GM12874 (cell line): ENCODE data around the gene TAF6.

ENCODE experiments used
- CTCF ChIP-seq: IDR thresholded peaks from 2 replicates; pipeline ENCODE4 v1.5.1; 2011; ENCODE audit warnings: low read depth, mild to moderate bottlenecking, control low read depth, low read length, moderate library complexity; ENCODE audit not compliant: insufficient read depth

The TAF6 gene

GRCh38 chr7:100160067-100160466 is 40.9 kb upstream of the TAF6 start:
- TF ChIP-seq CTCF, result no peak

- TF ChIP-seq CTCF, result no peak
These were observed 40.0 kb upstream of the TAF6 start for GRCh38 chr7:100159099-100159623.

DNA sequence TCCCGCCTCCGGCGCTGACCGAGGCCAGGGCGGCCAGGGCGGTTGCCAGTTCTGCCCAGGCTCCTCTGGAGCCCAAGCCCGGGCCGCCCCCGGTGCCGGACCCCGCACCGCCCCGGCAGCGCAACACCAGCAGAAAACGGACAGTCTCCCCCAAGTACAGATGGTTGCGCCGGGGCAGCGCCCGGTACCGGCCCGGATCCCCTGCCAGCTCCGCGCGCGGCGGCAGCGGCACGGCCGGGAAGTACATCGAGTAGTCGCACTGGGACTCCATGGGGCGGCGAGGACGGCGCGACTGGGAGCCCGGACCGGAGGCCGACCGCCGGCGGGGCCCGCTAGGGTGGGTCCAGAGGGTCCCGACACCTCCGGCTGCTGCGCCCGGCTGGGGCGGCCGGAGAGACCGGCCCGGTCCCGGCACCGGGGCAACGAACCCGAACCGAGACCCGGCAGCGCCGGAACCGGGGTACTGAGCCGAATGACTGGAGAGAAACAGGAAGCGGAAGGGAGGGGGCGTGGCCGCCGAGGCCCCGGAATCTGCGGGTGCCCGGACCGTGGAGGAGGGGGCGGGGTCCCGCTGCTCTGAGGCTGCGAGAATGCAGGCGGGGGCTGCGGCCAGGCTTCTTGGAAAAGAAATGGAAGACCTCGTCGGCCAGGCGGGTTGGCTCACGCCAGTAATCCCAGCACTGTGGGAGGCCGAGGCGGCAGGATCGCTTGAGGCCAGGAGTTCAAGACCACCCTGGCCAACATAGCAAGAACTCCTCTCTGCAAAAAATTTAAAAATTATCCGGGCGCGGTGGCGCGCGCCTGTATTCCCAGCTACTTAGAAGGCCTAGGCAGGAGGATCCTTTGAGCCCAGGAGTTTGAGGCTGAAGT is 39.3 kb upstream of the TAF6 start, which contains the start of gene TRAPPC14:
TSS of gene TRAPPC14 (minus strand) at position 495 of the 870 bp plus-strand sequence. CDS start at position 271, 224 bp downstream.
- no peak for TF ChIP-seq CTCF

DNA sequence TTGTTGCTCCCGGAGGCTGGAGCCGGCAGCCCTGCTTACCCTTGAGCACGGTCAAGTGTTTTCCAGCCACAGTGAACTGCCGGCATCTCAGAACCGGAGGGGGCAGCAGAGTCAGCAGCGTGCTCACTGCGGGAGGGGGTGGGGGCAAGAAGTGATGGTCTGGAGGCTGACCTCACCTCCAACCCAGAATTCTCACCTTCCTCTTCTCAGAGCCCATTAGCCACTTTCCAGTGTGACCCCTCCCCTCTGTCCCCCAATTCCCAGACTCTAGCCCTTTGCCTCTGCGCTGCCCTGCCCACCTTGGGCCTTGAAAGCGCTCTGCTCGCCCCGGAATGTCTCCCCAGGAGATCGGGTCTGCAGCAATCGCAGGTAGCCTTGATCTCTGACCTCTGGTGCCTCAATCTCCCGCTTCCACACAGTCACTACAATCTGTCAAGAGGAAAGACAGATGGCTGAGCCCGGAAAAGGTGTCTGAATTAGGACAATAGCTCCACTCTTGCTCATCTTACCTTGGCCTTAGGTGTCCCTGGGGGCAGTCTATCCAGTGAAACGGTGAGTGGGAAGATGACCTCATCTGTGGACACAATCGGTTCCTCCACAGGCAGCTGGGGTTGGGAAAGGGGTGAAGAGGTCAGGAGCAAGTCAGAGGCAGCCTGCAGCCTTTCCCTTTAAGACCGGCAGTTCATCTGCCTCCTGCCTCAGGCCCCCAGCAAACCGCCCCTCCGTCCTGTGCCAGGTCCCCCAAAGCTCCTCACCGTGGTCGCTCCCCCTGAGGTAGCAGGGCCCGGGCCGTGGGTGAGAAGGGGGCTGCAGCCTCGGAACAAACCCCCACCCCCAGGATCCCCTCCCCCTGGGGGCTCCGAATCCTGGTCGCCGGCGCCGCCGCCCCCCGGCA is 38.4 kb upstream of the TAF6 start:
- no peak for TF ChIP-seq CTCF

DNA sequence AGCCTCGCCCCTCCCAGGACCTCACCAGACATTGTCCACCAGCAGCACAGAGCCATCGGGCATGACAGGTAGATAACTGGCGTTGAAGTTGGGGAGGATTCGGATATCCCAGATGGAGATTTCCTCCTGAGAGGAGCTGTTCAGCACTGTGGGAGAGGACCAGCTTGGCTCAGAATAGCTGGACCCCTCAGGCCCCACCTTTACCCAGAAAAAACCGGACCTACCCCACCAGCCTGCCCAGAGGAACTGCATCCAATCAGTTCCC is 37.8 kb upstream of the TAF6 start:
- no peak for TF ChIP-seq CTCF

GRCh38 chr7:100156331-100157068 is 37.3 kb upstream of the TAF6 start:
- no peak for TF ChIP-seq CTCF
